Spleen (tissue), 7 donors: ENCODE results near the gene GCA.

Source experiments
- CTCF ChIP-seq, 11 experiments: fragments of 200-600 bp in 7 of 11; fragments of 450-650 bp in 4 of 11; sonication (generic) in 4 of 11; IDR thresholded peaks in 8 of 11; conservative IDR thresholded peaks in 3 of 11; 1 replicate in 7 of 11; 2 replicates in 4 of 11; pipeline versions ENCODE4 v1.4.0 to v1.8.0; 2016 to 2021; ENCODE audit warnings: antibody characterized with exemption in 11 of 11, inconsistent platforms in 4 of 11, mild to moderate bottlenecking in 1 of 11
- POLR2A ChIP-seq, 3 donors: fragments of 450-650 bp; IDR thresholded peaks; one replicate each; pipeline ENCODE4 v1.5.1; 2017; ENCODE audit warnings: antibody characterized with exemption in 3 of 3, mild to moderate bottlenecking in 1 of 3
- POLR2AphosphoS5 ChIP-seq, 3 donors: sonication (generic); formaldehyde crosslinking; IDR thresholded peaks; one replicate each; pipeline ENCODE4 v1.5.1; 2017; ENCODE audit warnings: antibody characterized with exemption in 3 of 3
- donor health status: DM: no; HTN: no; CAD: no; lungs with moderate emphysema.
- donor health status: DM: no; HTN: no; CAD: no.
- donor health status: DM: no; HTN: no; CAD: no.

DNA sequence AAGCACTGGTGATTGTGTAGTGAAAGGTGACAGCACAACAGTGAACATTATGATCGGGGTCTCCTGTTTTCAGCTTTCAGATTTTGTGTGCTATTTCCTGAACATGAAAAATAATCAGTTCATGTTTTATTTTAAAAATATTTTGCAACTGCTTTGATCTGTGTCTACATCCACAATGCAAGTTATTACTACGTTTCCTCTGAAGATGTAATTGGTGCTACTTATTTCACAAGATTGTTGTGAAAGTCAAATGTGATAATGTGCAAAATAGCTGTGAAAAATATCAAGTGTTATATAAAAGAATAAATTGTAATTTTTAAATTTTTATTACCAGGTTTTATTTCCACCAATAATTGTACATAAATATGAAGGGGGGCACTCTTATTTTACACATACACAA lies 6.1 kb upstream of the GCA start:
- no peak for TF ChIP-seq CTCF (IDR thresholded peaks at IDR 0.05 in 8 of 11, conservative IDR thresholded peaks at IDR 0.05 in 3 of 11)
- TF ChIP-seq POLR2AphosphoS5 (IDR thresholded peaks at IDR 0.05): no peak
- no peak for TF ChIP-seq POLR2A (IDR thresholded peaks at IDR 0.05)
